Measurements from ENCODE around the gene GALNS. TPM values are rescaled to one million over a fixed set of nuclear protein-coding genes. Genes with fewer than 3 reads are reported as not detected.

Gene GALNS
- total RNA-seq, 1 experiment from 2014 or later = 62.3 TPM

DNA sequence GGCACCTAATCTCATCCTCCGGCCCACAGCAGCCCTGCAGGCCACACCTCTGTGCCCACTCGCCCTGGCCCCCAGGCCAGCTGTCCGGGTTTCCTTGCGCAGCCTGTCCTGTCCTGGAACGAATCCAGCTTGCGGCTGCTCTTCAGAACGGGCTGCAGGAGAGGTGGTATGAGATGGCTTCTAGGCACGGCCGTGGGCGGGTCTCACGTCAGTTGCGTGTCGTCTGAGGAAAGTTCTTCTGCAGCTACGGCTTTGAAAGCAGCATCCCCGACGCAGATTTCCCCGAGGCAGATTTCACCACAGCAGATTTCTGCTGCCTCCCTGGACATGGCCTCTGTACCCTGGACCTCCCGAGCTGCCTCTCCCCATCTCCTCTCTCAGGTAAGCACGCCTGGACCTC lies 18.2 kb downstream of the GALNS start:
- Histone ChIP-seq H3K4me1 (replicated peaks; ENCODE audit: insufficient read depth) (no peaks in the 10 kb centered on the region), H3F3A (ENCODE audit: insufficient read depth, low read depth) (no peaks in the 10 kb centered on the region), H4K20me1 (ENCODE audit: insufficient read depth) (no peaks in the 10 kb centered on the region), H3K36me3 (ENCODE audit: low read depth) (no peaks in the 10 kb centered on the region), H2AFZ (no peak overlapping the region), H3K79me2 (ENCODE audit: low read depth) (no peaks in the 10 kb centered on the region), H3K27ac (no peak overlapping the region), H3K4me3 (no peak overlapping the region), H3K9me2 (ENCODE audit: insufficient read depth) (no peaks in the 10 kb centered on the region), H3K27me3 (ENCODE audit: insufficient read depth, low read depth) (no peaks in the 10 kb centered on the region), H3K9me3 (ENCODE audit: insufficient read depth, low read depth) (no peaks in the 10 kb centered on the region), H3K4me2 (no peak overlapping the region)
- no peak for TF ChIP-seq EZH2 (IDR thresholded peaks at IDR 0.05; ENCODE audit: low read depth)
- TF ChIP-seq, protein P1, sequence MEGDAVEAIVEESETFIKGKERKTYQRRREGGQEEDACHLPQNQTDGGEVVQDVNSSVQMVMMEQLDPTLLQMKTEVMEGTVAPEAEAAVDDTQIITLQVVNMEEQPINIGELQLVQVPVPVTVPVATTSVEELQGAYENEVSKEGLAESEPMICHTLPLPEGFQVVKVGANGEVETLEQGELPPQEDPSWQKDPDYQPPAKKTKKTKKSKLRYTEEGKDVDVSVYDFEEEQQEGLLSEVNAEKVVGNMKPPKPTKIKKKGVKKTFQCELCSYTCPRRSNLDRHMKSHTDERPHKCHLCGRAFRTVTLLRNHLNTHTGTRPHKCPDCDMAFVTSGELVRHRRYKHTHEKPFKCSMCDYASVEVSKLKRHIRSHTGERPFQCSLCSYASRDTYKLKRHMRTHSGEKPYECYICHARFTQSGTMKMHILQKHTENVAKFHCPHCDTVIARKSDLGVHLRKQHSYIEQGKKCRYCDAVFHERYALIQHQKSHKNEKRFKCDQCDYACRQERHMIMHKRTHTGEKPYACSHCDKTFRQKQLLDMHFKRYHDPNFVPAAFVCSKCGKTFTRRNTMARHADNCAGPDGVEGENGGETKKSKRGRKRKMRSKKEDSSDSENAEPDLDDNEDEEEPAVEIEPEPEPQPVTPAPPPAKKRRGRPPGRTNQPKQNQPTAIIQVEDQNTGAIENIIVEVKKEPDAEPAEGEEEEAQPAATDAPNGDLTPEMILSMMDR (conservative IDR thresholded peaks at IDR 0.05) = no peak
- BruUV-seq (replicated peaks) = no TSS peak
- intact Hi-C loops (cut with micrococcal nuclease; ENCODE audit: unreplicated experiment) = no loop called here
- ChIA-PET CTCF (no interaction called here), POLR2A (ENCODE audit: unreplicated experiment) (no interaction called here)
- no peak for DNase-seq

DNA sequence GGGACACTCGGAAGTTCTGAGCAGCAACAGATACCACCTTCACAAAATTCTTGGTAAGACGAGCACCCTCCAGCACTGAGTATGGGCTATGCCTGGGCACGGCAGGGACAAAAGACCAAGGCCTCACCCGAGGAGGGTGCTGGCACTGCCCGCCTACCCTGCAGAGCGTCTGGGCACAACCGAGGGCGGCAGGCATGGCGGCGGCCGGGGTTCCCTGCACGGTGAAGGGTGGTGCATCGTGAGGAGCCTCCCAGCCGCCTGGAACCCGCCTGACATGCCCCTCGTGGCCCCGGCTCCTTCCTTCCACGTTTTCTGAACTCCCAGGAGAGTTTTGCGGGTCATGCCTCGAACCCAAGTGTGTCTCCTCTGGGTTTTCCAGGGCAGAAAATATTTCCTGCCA lies 18.9 kb downstream of the GALNS start:
- Histone ChIP-seq H4K20me1 (ENCODE audit: insufficient read depth) (no peaks in the 10 kb centered on the region), H3K36me3 (ENCODE audit: low read depth) (no peaks in the 10 kb centered on the region), H3K4me2 (no peak overlapping the region), H3K9me3 (ENCODE audit: insufficient read depth, low read depth) (no peaks in the 10 kb centered on the region), H3K79me2 (ENCODE audit: low read depth) (no peaks in the 10 kb centered on the region), H3K27me3 (ENCODE audit: insufficient read depth, low read depth) (no peaks in the 10 kb centered on the region), H3F3A (ENCODE audit: insufficient read depth, low read depth) (no peaks in the 10 kb centered on the region), H3K4me1 (replicated peaks; ENCODE audit: insufficient read depth) (no peaks in the 10 kb centered on the region), H3K9me2 (ENCODE audit: insufficient read depth) (no peaks in the 10 kb centered on the region), H2AFZ (no peak overlapping the region), H3K27ac (no peak overlapping the region), H3K4me3 (no peak overlapping the region)
- no peak for DNase-seq
- BruUV-seq (replicated peaks) = no TSS peak
- intact Hi-C loops (cut with micrococcal nuclease; ENCODE audit: unreplicated experiment) = no loop called here
- CTCF ChIA-PET = no interaction called here
- no peak for TF ChIP-seq EZH2 (IDR thresholded peaks at IDR 0.05; ENCODE audit: low read depth)
- TF ChIP-seq, protein P1 (conservative IDR thresholded peaks at IDR 0.05) = no peak
- POLR2A ChIA-PET (ENCODE audit: unreplicated experiment) = no interaction called here

DNA sequence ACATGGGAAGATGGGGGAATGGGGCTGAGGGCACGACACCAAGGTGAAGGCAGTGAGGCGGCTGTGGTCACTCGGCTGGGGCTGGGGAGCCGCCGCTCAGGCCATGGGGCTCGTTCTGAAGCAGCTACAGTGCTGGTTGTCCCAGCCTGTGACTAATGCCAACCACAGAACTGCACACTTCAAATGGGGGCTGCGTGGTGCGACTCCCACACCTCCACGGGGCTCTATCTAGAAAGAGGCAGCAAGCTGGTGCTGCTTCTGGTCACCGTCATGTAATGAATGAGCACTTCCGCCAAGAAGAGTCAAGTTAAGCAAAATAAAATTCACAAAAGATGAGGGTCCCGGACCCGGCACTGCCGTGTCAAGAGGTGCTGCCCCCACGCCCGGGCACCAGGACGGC lies 20.0 kb downstream of the GALNS start:
- no peaks in the 10 kb centered on the region for H3K9me2 ChIP-seq (ENCODE audit: insufficient read depth)
- no peak overlapping the region for H3K4me3 ChIP-seq
- H3K36me3 ChIP-seq (ENCODE audit: low read depth) = no peaks in the 10 kb centered on the region
- no peaks in the 10 kb centered on the region for H3F3A ChIP-seq (ENCODE audit: insufficient read depth, low read depth)
- no peak overlapping the region for H3K4me2 ChIP-seq
- intact Hi-C loops (cut with micrococcal nuclease; ENCODE audit: unreplicated experiment) = no loop called here
- H3K79me2 ChIP-seq (ENCODE audit: low read depth) = no peaks in the 10 kb centered on the region
- H3K27ac ChIP-seq = no peak overlapping the region
- H4K20me1 ChIP-seq (ENCODE audit: insufficient read depth) = no peaks in the 10 kb centered on the region
- no peaks in the 10 kb centered on the region for H3K4me1 ChIP-seq (replicated peaks; ENCODE audit: insufficient read depth)
- CTCF ChIA-PET = no interaction called here
- no peak overlapping the region for H2AFZ ChIP-seq
- no peak for TF ChIP-seq EZH2 (IDR thresholded peaks at IDR 0.05; ENCODE audit: low read depth)
- TF ChIP-seq, protein P1 (conservative IDR thresholded peaks at IDR 0.05) = no peak
- BruUV-seq (replicated peaks) = no TSS peak
- no peak for DNase-seq
- no peaks in the 10 kb centered on the region for H3K27me3 ChIP-seq (ENCODE audit: insufficient read depth, low read depth)
- POLR2A ChIA-PET (ENCODE audit: unreplicated experiment) = interaction anchor here (0.7 kb wide), 1 partner anchor 45 kb away, joined by 6 read pairs; no protein-coding TSS in a partner anchor
- no peaks in the 10 kb centered on the region for H3K9me3 ChIP-seq (ENCODE audit: insufficient read depth, low read depth)
